ENCODE results near the gene CELA3A.

DNA sequence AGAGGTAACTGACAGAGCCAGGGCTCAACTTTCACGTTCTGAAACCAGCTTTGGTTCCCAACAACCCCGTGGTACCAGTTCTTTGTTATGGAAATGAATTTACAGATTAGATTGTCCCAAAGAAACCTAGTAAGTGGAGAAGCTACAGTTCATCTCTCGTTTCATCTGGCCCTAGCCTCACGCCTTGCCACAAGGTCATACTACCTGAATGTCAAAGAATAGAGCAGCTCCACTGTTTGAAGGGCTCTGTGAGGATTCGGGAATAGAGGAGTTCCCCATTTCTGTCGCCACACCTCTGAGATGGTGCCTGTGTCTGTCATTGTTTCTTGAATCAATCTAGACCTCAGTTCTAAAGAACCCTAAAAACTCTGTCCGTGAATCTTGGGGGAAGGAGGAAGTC lies 36.1 kb downstream of the CELA3A start:
- TF ChIP-seq, protein P1, sequence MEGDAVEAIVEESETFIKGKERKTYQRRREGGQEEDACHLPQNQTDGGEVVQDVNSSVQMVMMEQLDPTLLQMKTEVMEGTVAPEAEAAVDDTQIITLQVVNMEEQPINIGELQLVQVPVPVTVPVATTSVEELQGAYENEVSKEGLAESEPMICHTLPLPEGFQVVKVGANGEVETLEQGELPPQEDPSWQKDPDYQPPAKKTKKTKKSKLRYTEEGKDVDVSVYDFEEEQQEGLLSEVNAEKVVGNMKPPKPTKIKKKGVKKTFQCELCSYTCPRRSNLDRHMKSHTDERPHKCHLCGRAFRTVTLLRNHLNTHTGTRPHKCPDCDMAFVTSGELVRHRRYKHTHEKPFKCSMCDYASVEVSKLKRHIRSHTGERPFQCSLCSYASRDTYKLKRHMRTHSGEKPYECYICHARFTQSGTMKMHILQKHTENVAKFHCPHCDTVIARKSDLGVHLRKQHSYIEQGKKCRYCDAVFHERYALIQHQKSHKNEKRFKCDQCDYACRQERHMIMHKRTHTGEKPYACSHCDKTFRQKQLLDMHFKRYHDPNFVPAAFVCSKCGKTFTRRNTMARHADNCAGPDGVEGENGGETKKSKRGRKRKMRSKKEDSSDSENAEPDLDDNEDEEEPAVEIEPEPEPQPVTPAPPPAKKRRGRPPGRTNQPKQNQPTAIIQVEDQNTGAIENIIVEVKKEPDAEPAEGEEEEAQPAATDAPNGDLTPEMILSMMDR (tag by site-specific recombination; IDR thresholded peaks at IDR 0.05) = no peak
- TF ChIP-seq, protein P2, sequence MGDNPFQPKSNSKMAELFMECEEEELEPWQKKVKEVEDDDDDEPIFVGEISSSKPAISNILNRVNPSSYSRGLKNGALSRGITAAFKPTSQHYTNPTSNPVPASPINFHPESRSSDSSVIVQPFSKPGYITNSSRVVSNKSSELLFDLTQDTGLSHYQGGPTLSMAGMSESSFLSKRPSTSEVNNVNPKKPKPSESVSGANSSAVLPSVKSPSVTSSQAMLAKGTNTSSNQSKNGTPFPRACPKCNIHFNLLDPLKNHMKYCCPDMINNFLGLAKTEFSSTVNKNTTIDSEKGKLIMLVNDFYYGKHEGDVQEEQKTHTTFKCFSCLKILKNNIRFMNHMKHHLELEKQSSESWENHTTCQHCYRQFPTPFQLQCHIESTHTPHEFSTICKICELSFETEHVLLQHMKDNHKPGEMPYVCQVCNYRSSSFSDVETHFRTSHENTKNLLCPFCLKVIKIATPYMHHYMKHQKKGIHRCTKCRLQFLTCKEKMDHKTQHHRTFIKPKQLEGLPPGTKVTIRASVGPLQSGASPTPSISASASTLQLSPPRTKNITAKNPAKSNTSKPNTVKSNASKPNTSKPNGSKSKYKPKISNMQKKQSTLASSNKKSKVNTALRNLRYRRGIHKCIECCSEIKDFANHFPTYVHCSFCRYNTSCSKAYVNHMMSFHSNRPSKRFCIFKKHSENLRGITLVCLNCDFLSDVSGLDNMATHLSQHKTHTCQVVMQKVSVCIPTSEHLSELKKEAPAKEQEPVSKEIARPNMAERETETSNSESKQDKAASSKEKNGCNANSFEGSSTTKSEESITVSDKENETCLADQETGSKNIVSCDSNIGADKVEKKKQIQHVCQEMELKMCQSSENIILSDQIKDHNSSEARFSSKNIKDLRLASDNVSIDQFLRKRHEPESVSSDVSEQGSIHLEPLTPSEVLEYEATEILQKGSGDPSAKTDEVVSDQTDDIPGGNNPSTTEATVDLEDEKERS (tag by site-specific recombination; IDR thresholded peaks at IDR 0.05) = no peak
- TF ChIP-seq ZNF660 (tag by site-specific recombination; IDR thresholded peaks at IDR 0.05) (no peak), ZFP69B (tag by site-specific recombination; IDR thresholded peaks at IDR 0.05) (no peak), ZNF324 (tag by site-specific recombination; IDR thresholded peaks at IDR 0.05) (no peak), ZNF529 (tag by site-specific recombination; IDR thresholded peaks at IDR 0.05; ENCODE audit: insufficient replicate concordance) (no peak), KLF16 (tag by site-specific recombination; IDR thresholded peaks at IDR 0.05) (no peak), TCF7L2 (IDR thresholded peaks at IDR 0.05; ENCODE audit: borderline replicate concordance, low read depth, low read length) (no peak)
- TF ChIP-seq, protein P3, sequence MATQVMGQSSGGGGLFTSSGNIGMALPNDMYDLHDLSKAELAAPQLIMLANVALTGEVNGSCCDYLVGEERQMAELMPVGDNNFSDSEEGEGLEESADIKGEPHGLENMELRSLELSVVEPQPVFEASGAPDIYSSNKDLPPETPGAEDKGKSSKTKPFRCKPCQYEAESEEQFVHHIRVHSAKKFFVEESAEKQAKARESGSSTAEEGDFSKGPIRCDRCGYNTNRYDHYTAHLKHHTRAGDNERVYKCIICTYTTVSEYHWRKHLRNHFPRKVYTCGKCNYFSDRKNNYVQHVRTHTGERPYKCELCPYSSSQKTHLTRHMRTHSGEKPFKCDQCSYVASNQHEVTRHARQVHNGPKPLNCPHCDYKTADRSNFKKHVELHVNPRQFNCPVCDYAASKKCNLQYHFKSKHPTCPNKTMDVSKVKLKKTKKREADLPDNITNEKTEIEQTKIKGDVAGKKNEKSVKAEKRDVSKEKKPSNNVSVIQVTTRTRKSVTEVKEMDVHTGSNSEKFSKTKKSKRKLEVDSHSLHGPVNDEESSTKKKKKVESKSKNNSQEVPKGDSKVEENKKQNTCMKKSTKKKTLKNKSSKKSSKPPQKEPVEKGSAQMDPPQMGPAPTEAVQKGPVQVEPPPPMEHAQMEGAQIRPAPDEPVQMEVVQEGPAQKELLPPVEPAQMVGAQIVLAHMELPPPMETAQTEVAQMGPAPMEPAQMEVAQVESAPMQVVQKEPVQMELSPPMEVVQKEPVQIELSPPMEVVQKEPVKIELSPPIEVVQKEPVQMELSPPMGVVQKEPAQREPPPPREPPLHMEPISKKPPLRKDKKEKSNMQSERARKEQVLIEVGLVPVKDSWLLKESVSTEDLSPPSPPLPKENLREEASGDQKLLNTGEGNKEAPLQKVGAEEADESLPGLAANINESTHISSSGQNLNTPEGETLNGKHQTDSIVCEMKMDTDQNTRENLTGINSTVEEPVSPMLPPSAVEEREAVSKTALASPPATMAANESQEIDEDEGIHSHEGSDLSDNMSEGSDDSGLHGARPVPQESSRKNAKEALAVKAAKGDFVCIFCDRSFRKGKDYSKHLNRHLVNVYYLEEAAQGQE (tag by site-specific recombination; IDR thresholded peaks at IDR 0.05) = no peak

Data from HEK293 (cell line).